ENCODE results near the gene HMG20B.

HMG20B gene

DNA sequence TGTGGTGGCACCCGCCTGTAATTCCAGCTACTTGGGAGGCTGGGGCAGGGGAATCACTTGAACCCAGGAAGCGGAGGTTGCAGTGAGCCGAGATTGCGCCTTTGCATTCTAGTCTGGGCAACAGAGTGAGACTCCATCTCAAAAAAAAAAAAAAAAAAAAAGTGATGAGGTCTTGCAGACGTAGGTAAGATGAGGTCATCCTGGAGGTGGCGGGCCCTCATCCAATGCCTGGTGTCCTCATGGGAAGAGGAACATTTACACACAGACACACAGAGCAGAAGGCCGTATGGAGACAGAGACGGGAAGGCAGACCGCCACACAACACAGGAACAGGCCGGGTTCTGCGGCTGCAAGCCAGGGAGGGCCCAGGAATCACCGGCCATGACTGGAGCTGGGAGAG is 49.5 kb downstream of the HMG20B start:
- no peak for DNase-seq

DNA sequence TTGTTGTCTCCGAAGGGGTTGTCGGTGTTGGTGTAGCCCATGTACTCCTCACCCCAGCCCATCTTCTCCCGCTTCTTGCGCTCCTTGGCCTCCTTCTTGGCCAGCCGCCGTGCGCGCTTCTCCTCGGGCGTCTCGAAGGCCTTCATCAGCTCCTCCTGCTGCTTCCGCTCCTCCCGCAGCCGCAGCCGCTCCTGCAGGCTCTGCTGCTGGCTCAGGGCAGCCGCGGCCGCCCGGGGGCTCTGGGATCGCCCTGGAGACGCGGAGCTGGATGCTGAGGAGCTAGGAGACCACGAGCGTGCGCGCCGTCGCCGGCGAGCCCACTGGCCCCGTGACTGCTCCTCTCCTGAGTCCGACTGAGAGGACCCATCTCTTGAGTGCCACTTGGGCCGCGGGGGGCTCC is 51.0 kb downstream of the HMG20B start:
- DNase-seq, result no peak

DNA sequence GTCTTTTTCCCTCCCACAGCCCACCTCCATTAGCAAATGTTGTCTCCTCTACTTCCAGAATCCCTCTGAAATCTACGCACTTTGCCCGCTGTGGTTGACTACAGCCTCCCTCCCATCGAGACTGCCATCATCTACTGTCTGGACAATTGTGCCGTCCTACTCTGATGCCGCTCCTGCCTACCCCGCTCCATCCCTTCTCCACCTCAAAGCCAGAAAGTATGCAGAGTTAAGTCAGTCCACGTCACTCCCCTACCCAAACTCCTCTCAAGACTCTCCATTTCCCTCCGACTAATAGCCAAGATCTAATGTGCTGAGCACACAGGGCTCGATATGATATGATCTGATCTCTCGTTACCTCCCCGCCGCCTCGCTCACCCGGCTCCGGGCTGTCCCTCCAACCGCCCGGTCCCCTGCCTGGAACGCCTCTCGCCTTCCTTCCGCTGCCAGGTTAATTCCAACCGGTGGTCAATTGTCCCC is 53.3 kb downstream of the HMG20B start:
- no peak for DNase-seq

DNA sequence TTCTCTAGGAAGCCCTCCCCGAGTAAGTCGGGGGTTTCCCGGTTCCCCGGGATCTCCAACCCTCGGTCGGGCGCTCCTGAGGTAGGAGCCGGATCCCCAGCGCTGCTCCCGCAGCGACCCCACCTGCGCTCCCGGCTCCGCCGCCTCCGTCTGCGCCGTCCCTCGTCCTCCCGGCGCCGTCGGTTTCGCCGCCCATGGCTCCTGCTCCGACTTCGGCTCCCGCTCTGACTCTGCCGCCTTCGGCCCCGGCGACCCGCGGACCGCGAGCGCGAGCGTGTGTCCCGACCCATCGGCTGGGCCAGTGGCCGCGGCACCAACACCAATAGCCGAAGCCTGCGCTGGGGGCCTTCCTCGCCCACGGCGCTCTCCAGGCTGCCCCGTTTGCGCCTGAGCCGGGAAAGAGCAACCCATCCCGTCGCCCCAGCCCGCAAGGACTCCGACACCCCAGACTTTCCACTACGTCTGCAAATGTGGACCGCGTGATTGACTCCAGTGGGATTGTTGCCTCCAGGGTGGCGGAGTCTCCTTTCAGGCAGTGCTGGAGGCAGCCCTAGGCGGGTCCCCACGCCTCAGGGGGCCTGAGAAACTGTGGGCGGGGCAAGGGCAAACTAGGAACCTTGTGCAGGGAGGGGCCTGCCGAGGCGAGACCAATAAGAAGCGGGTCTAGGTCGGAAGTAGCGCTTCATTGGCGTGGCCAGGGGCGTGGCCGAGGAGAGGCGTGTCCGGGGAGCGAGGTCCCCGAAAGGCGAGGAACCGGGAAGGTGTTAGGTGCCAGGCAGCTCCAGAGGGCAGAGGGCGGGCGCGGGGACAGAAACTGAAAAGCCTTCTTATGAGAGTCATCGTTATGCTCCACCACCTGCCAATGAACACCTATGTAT is 54.0 kb downstream of the HMG20B start, which contains the start of gene CACTIN:
Gene CACTIN (minus strand): TSS at position 318 of the 878 bp plus-strand sequence. CDS start 28 bp downstream, at position 290.
- DNase-seq, result peak; percentile 98

DNA sequence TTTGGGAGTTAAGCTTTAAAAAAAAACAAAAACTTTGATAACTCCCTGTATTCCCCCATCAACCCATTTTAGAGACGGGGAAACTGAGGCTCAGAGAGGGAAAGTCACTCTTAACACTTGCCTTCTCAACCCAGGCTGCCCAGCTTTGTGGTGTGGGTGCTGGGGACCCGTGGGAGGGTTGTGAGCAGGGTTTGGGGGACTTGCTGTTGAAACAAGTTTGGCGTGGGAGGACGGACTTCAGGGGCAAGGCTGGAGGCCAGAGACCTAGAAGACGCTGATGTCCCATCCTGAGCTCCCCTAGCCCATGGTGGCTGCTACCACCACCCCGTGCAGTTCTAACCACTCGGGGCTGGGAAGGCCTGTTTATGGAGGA is 54.6 kb downstream of the HMG20B start:
- DNase-seq, result no peak
